GM18499 (cell line): ENCODE results near the gene PLCL2.

ENCODE experiments used
- ATAC-seq: cut with Tn5 transposase; IDR thresholded peaks from one replicate; pipeline ENCODE4 v1.9.1; 2021; ENCODE audit warnings: moderate number of reproducible peaks; ENCODE audit not compliant: insufficient read depth, unreplicated experiment

The PLCL2 gene

DNA sequence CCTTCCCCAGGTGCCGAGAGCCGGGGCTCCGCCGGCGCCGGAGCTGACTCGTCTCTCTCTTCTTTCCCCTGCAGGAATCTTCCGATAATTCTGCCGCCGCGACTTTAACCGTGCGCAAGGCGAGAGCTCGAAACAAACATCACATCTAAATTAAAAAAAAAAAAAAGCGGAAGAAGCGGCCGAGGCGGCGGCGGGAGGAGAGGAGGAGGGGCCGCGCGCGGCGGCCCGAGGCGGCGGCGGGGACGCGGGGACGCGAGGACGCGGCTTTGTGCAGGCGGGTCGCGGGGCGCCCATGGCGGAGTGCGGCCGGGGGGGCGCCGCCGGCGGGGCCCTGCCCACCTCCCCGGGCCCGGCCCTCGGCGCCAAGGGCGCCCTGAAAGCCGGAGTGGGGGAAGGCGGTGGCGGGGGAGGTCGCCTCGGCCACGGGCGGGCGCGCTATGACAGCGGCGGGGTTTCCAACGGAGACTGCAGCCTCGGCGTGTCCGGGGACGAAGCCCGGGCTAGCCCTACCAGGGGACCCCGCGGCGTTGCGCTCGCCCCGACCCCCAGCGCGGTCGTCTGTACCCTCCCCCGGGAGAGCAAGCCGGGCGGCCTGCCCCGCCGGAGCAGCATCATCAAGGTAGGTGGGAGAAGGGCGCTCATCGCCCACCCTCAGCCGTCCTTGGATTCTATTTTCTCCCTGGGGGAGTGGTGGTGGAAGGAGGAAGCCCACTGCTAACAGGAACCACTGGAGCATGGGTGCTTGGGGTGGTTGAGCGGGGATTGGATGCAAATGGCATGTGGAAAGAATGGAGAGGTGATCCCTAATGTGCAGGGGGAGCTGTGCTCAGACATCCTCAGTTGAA is at the start of gene PLCL2:
PLCL2 (plus strand) TSS at position 208 of the 845 bp plus-strand sequence; CDS start at position 293, 85 bp downstream.
- ATAC-seq = no peak

DNA sequence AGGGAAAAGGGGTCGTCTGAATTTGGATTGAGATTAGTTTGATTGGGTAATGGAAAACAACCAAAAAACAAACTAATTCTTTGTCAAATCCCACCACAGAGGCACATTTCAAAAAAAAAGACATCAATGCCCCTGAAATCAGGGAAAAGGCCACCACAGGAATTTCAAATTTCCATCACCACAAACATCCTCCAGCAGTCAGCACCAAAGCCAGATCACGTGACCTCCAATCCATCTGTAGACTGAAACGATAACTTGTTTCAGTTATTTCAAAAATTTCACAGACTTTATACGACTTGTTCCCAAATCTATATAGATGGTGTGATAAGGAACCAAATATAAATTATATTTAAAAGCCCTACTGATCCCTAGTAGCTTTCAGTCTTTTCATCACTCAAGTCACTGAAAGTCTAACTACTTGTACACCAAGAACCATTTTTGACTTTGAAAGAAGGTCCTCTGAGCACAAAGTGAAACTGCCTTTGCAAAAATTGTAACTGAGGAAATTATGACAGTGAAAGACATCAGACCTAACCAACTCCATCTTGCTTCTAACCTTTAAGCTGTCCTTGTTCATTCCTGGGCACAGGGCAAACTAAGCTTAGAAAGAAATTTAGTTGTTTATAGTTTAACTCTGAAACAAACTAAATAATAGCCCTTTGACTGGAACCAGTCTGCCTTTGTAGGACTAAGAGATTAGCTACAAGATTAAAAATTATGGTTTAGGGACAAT is 48.1 kb upstream of the PLCL2 start:
- ATAC-seq = no peak

DNA sequence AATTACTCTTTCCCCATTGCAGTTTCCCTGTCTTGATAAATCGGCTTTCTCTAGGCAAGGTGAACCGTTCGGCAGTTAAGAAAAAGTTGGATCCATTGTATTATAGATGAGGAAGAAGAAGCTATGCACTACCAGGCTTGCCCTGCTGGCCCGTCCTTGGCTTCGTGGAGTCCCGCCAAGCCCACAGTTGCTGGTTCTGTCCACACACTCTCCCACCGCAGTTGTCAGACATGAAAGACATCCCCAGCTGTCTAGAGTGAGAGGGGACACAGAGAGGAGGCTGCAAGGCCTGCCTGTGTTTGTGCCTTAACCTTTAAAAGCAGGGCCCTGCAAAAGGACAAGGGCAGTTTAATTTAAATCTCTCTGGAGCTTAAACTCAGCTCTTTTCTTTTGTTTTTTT is 47.2 kb upstream of the PLCL2 start:
- no peak for ATAC-seq

DNA sequence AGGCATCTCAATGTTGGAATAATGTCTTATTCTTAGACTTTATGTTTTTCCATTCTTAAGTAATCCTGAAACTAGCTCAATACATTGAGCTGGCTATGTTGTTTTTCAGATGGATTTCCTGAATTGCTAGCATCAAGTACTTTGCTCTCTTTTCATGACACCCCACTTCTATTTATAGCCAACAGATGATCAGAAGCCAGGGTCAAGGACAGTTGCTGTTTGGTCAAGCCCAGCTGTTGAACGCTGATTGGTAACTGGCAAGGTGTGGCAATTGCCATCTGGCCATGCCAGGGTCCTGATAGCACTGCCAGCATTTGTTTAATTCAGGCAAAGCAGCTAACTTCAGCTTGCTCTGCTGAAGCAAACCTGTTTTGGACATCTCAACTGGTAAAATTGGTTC is 46.2 kb upstream of the PLCL2 start:
- no peak for ATAC-seq

DNA sequence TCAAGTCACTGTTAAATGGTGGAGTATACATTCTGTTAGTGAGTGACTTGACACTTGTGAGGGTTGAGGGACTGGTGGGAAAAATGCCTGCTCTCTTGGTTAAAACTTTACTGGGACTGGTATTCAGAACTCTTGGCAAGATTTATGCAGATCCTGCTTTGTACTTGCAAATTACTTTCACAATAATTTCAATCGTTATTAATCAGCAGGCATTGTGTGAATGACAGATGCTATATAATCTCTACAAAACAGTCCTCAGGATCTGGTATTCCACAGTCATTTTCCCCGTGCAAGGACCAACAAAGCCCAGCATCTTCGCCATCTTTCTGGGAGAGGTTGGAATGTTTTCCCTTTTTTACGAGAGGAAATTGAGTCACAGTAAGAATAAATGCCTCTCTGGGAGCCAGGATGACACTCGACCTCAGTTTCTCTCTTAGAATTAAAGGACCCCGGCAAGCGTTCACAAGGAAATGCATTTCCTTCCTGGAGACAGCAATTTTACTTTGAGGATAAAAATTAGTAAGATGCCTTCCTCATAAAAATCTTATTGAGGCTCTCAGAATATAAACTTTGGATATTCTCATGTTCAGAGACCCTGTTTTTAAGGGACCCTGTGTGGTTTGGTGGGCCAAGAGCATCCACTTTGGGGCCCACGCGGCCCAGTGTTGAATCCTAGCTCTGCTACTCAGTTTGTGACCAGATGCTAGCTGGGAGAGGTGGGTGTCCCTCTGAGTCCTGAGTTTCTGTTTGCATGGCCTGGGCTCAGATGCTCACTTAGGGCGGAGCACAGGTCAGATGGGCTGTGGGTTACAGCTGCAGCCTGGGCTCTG is 45.3 kb upstream of the PLCL2 start:
- ATAC-seq = no peak

DNA sequence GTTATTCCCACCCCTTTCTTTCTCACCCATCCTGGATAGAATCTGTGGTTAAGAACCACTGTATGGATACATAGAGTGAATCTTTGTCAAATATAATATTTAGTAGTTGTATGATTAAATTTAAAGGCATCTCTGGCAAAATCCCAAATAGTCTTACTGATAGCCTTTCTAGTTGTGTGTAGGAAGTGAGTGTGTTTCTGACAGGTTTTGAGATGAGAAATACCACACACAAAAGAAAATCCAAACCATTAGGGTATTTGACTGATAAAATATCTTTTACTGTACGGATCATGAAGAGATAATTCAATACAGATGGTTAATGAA is 44.7 kb upstream of the PLCL2 start:
- no peak for ATAC-seq

DNA sequence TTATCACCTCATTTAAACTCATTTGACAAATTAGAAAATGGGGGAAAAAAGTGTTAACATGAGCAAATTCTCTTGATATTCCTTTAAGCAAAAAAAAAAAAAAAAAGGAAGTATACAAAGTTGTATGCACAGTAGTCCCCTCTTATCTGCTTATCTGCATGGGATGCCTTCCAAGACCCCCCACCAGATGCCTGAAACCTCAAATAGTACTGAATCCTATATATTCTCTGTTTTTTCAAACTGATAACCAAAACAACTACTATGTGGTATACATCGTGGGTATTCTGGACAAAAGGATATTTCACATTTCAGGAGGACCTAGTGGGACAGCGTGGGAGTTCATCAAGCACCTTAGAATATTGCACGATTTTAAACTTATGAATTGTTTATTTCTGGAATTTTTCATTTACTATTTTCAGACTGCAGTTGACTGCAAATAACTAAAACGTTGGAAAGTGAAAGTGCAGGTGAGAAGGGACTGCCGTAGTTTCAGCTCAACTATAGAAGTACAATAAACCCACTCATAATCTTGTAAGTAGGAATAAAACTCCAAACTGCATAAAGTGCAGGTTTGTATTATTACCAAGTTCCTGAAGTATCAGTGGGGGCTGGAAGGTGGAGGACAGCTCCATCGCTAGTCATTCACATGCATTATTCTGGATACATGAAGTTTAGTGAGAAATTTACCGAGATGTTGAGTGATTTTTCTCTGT is 43.6 kb upstream of the PLCL2 start:
- no peak for ATAC-seq

DNA sequence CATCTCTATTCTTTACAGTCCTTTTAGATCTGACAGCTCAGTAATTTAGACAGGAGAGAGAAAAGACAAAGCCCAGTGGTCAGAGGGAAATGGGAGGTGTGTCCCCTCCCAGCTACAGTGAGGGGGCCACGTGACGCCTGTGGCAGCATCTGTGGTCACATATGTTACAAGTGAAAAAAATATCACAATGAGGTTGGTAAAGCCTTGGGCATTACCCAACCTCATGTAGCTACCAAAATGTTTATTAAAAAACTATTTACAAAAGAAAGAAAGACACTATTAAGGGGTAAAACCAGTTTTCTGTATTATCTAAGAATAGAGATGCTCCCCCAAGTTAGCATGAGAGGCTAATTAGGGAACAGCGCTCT is 42.9 kb upstream of the PLCL2 start:
- ATAC-seq = peak; percentile 62

DNA sequence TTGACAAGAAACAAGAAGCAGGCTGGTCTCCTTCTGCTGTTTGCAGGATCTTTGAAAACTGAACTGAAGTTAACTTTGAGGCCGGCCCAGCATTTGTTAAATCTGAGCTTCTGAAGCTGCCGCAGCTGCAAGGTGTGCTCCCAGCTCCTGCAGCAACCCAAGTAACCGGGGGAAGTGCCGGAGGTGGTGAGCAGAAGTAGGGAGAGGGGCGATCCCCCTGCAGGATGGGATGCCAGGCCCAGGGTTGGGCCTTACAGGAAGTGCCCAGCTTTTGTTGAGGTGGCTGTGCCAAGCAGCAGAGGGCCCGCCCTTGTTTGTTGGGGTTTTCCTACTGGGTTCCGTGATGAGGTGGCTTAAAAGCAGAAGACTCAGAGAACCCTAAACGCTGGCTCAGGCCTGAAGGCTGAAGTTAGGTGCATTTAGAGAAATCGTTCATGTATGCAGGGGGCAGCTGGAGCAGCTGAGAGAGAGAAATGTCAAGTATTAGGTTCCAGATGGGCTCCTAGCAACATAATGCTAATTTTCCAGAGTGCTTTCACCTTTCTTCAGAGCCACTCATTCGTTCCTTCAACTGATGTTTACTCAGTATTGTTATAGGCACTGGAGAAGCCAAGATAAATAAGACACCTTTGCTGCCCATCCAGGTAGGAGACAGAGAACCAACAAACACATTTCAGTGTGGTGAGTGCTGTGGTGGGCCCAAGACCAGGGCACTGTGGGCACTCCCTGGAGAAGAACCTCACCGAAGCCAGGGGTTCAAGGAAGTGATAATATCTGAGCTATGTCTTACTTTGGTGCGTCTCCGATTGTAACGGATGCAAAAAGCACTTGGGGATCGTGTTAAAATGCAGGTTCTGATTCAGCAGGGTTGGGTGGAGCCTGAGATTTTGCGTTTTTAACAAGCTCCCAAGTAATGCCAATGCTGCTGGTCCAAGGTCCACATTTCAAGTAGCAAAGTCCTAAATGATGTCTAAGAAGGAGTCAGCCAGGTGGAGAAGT is 42.2 kb upstream of the PLCL2 start:
- ATAC-seq = peak; percentile 40

DNA sequence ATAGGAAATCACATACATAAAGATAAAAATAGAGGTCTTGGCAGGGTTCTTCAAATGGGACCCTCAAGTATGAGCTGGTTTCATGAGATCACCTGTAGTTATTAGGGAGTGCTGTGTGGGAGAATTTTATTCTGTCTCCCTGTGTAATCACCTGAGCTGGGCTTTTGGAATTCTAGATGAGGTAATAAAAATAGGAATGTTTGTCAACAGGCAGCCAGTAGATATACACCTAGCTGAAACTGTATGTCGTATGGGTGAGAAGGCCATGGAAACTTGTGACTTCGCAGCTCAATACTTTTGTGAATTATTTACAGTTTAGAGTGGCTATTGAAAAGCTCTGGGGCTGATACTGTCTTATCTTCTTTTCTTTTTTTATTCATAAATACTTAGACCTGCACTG is 40.5 kb upstream of the PLCL2 start:
- no peak for ATAC-seq

DNA sequence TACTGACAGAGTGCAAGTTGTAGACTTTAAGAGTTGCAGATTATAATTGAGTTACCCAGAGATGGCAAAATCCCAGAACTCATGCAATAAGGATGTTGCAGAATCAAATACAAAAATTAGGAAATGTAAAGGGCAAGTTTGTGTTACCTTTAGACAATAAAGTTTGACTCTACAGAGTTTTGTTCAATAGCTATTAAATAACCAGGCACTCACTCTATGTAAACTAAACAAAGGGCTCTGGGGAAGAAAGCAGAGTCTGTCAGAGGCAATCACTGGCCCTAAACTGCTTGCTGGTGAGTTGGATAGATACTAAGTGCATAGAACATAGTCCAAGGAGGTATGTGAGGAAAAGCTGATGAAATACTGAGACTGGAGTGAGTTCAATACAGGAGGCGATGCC is 40.0 kb upstream of the PLCL2 start:
- no peak for ATAC-seq

DNA sequence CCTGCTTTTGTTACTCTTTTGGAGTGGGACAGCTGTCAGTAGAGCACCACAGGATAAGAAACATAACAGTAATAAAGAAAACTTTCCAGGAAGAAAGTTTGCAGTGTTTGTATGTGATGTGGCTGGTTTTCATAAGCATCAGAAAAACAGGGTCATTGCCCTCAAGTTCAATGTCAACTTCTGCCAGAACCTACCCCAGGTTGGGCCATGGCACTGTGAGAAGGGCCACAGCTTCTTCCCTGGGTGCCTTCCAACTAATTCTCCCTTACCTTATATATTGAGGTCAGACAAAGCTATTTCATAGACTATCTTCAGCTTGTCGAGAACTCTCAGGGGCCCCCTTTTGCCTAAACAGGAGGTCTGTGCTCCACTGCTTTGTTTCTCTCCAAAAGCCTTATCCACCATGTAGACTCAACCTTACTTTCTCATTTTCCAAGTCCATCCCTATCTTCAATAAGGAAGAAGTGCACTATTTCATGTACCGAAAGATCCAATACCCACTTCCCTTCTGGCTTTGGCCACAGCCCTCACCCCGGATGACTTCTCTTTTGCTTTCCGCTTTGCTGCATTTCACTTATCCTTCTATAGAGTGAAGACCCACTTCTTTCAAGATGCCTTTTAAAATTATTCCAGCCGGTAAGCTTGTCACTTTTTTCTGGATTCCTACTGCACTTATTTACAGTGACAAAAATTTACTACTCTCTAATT is 38.2 kb upstream of the PLCL2 start:
- ATAC-seq = no peak

DNA sequence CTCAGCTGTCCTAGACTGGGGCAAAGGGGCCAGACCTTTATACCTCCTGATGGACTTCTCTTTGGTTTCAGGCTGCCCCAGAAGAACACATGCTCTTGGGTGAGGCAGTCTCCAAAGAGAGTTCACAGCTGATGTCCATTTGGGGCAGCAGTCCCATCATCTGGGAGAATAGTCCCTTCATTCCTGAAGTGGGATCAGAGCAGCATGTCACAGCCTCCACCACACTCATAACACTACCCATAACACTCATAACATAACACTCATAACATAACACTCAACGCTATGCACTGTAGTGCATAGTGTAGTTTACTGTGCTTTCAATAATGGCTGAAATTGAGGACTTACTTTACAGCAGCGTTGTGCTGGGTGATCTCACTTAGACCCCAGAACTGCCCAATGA is 36.7 kb upstream of the PLCL2 start:
- ATAC-seq = peak; percentile 62

DNA sequence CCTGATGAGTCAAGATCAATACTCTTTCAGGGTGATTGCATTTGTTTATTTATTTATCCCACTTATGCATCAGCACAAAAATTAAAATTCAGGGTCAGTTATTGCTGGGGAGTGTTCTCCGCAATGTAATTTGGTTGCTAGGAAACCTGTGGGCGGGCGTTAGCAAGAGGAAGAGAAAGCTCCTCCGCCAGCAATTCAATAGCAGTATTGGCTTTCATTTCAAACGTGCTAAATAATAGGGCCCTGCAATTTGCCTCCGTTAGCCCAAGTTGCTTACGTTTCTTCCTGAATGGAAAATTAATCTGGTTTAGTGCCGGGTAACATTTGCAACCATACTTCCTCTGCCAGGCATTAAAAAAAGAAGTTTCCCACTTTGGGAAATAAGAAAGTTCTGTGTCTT is 35.5 kb upstream of the PLCL2 start:
- ATAC-seq = peak; percentile 76

DNA sequence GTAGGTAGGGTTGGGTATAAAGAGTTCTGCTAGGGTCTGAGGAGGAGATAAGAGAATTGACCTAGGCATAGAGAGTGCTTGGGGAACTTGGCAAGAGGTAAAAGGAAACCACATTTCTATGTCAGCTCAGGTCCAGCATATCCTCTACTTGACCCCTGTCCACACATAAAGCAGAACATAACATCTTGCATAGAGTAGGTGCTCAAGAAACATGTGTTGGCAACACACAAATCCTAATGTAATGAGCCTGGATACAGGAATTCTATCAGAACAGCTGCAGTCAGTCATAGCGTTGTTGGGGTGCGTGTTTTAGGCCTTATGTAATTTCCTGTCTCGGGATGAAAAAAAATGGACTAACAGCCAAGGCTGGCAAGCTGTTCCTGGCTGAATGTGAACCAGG is 35.0 kb upstream of the PLCL2 start:
- no peak for ATAC-seq

DNA sequence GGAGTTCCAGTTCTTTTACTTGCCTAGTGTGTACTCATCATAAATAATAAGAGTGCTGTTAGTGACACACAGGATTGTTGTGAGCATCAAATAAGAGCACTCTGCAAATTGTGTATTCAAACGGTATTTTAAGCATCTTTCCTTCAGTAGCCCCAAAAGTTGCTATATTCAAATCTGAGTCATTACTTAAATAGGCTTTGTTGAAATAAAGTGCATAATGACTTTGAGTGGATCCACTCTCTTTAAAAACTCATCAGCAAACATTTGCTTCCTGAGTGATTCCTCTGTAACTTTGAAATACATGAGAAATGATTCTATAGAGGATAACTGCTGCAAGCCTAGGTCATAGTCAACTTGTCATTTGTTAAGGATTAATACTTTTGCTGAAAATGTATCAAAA is 29.3 kb upstream of the PLCL2 start:
- no peak for ATAC-seq

DNA sequence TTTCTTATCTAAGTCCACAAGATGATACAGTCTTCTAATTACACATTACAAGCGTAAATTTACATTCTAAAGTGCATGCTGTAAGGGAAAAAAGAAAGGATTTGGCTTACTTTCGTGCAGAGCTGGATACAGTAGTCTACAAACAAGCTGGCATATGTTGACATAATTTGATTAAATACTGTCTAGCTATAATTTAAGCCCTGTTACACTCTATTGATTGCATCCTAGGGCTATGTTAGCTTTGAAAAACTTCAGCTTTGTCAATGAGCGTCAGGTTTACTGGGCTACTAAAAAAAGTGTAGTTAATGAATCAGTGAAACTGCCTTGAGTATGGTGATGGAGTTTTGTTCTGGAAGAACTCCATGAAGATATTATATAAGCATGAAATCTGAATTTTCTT is 24.5 kb upstream of the PLCL2 start:
- no peak for ATAC-seq

DNA sequence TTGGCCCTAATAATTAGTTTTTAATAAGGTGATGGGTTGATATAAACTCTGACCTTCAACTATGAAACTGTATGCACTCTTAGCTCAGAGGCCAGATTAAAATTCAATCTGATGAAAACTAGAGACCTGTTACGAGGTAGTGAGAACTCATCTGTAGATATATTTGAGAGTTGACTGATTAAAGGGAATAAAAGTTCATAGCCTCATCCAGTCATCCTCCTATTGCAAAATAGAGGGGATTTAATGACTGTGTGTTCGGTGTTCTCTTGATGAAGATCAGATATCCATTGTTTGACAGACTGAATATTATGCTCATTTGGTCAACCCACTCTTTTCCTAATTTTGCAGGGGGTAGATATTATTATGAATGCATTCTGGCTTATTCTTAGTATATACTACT is 23.3 kb upstream of the PLCL2 start:
- no peak for ATAC-seq
